HG02884 (cell line): ENCODE measurements around the gene LENEP.

ENCODE experiments used
- ATAC-seq: cut with Tn5 transposase; IDR thresholded peaks from one replicate; pipeline ENCODE4 v1.9.1; 2021; ENCODE audit warnings: mild to moderate bottlenecking, moderate library complexity; ENCODE audit not compliant: unreplicated experiment

The LENEP gene

DNA sequence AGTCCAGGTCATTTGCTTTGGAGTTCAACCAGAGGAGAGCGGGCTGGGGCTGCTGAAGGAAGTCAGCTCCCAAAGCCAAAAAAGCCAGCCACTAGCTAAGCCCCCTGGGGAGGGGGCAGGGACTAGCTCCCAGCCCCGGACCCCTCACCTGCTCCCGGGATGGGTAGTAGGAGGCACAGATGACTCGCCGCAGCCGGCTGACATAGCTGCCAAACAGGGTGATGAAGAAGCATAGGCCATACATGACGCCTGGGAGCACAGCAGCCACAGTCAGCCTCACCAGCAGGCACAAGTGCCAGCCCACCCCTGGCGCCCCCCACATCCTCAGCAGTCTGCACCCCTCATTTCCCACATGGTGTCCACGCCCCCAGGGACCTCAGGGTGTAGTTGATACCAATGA is 32.8 kb downstream of the LENEP start:
- ATAC-seq, result no peak

DNA sequence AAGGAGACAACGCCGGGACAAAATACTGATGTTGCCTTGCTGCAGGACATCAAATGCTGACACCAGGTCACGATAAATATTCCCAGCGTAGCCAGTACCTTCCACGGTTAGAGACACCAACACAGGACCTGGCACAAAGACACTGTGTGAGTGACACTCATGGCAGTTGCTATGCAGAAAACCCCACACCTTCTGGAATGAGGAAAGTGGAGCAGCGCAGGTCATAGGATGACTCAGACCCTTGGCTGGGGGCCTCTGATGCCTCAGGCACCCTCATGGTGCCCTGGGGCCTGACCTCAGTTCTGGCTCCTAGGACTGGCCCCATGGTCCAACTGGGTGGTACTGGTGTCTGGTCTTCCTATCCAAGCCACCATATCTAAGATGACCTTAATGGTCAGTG is 33.2 kb downstream of the LENEP start:
- ATAC-seq, result no peak

DNA sequence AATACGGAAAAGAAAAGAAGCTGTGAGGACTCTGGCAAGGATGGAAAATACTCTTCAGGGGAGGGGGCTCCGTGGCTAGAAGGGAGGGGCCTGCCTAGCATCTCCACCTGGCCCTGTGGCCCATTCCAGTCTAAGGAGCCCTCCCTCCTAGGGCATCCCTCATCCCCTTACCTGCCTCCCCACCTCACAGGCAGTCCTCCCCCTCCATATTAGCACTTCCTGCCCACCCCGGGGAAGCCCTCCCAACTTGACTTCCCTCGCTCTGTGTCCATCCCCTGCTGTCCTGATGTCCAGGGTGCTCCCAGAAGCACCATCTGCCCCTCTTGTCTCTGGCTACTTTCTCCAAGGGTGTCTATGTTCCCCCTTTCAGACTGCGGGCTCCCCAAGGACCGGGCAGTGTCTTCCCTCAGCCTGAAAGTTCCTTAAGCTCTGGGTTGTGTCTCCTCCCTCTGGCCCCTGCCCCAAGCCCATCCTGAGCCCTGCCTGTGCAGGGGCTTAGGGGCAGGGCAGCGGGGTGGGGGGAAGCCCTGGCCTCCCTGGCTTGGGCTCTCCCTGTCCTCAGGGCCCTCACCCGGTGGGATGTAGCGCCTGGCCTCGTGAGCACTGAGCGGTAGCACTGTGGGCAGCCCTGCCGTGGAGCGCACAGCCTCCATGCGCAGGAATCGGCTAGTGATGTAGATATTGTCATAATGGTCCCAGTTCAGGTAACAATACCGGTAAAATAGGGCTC is 36.3 kb downstream of the LENEP start:
- no peak for ATAC-seq

DNA sequence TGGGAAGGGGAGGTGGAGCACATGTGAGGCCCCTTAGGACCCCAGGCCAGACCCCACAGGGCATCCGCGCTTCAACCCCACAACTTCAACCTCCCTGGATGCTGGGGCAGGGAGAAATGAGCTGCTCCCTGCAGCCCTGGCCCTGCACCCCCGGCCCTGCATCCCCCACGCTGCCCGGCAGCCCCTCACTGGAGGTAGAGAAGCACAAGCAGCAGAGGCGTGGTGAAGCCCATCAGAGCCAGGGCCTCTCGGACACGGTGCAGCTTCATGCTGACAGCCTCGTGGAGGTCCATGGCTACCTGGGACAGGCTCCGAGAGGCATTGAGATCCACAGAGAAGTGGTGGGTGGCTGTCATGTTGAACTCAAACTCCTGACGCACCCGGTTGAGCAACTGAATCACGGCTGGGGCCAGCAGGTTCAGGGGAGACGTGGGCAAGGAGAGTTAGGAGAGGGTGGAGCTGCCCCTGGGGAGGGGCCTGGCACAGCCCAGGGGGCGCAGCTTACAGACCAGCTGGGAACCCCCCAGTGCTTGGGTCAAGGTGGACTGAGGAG is 36.9 kb downstream of the LENEP start:
- ATAC-seq, result no peak

DNA sequence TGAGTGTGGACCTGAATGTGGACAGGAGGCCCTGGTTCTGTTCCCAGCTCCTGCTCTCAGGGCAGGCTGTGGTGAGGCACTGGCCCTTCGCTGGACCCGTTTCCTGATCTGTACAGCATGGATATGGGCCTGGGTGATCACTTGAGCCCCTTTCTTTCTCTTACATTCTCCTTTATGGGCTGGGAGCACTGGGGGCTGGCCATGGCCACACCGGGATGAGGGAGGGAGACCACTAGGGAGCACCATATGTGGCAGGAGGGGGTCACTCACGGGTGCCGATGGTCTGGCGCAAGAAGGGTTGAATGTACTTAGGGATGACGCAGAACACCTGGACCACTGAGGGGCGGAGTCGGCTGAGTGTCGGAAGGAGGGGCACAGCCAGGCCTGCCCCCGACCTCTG is 37.5 kb downstream of the LENEP start:
- no peak for ATAC-seq

DNA sequence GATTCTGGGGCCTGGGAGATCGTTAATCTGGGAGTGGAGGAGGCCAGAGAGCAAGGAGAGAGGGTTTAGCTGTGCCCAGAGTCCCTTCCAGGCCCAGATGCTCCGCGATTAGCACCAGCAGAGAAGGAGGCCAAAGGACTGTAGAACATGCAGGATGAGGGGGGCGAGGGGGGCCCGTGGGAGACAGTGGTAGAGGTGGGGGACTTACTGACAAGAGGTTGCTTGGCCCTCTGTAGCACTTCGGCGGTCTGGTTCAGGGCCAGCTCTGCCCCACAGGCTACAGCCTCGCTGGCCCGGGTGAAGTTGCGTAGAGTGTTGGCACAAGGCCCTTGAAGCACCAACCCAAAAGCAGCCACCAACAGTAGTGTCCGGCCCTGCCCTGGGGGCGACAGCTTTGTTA is 39.5 kb downstream of the LENEP start:
- ATAC-seq, result no peak

DNA sequence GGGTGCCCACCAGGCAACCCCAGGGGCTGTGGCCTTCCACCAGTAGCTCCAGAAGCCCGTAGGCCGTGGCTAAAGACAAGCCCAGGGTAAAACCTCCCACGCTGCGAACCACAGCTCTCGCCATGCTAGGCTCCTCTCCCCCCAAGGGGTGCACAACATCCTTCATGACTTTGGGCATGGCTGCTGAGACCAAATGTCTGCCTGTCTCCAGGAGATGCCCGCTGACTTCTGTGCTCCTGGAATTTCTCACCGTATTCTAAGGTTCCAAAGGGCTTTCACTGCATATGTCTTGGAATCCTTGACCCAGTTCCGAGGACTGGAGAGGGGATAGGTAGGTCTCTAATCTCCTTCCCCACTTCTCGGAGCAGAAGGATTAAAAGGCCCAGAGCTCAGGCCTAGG is 40.1 kb downstream of the LENEP start, which contains the start of the genes DCST1 and DCST2:
Gene DCST1 (plus strand): TSS at position 301 of the 400 bp plus-strand sequence. CDS start 213 bp downstream, outside the sequence.
Gene DCST2 (minus strand): TSS at position 258 of the 400 bp plus-strand sequence. CDS start 80 bp downstream, at position 178.
- ATAC-seq, result no peak

DNA sequence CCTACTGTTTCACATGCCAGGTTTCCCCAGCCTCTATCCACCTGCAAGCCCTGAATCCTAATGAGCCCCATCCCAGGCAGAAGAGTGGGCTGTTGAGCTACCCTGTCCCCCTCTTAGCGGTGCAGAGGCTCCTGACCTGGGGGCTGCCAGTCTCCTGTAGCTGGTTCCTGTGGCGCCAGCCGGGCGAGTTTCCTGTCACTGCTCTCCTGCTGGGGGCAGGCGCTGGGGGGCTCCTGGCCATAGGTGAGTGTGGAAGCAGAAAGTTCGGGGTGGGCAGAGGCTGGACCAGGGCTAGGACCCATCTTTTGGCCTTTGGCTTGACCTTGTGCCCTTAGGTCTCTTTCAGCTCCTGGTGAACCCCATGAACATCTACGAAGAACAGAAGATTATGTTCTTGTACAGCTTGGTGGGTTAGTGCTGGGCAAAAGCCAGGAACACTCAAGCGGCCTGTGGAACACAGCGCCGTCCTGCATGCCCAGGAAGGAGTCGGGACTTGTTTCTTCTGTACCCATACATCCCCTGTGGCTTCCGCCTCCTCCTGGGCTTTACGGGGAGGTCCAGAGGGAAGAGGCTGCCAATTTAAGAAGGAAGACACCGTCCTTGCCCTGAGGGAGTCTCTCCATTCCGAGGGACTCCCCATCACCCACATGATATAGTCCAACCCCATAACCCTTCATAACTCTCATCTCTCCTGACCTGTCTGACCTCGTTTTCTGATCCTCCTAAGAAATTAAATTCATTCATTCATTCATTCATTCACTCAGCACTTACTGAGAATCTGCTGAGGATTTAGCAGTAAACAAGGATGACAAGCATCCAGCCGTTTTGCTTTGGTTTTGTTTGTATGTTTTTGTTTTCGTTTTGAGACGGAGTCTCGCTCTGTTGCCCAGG is 41.2 kb downstream of the LENEP start:
- ATAC-seq, result no peak

DNA sequence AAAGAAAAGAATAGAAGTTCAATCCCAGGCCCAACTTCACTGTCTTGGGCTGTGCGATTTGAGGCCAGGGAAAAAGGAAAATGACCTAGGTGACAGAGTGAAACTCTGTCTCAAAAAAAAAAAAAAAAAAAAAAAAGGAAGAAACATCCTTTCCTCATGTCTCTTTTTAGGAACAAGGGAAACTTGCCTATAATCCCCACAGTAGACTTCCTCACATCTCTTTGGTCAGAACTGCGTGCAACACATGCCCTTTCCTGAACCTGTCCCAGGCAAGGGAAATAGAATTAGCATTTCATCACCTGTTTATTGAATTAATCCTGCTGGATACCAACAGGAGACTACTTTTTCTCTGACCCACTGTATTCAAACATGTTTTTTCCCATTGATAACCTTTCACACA is 42.5 kb downstream of the LENEP start:
- ATAC-seq, result no peak

DNA sequence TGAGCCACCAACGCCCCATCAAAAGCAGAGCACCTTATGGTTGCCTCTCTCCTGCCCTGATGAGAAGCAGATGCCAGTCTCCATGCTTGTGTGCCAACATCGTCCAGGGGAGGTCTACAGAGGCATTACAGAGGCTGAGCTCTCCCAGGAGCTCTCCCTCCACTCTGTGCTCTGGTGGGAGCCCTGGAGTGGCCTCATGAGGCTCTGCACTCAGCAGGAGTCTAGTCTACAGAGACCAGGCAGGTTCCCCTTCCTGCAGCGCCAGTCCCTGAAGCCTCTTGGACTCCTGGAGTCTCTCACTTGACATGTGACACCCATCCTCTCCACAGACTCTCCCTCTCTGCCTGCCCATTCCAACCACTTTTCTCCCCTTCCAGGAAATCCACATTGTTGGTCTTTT is 43.7 kb downstream of the LENEP start:
- no peak for ATAC-seq

DNA sequence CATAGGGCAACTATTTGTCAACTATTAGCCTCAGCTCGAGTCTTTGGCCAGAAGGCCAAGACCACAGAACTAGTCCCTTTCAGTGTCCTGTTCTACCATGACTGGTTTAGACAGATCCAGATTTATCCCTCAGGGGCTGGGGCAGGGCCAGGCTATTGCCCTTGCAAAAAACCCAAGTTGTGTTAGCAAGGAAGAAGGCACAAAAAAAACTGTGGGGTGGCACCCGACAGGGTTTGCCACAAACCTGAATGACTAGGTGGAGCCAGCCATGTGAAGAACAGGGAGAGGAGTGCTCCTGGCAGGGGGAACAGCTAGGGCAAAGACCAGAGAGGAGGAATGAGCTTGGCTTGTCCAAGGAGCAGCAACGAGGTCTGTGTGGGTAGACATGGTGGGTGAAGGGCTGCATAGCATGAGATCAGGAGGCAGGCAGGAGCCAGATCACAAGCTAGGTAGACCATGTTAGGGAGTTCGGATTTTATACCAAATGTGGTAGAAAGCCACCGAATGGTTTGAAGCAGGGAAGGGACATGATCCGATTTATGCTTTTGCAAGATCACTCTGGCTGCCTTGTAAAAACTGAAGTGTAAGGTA is 44.6 kb downstream of the LENEP start:
- ATAC-seq, result no peak

DNA sequence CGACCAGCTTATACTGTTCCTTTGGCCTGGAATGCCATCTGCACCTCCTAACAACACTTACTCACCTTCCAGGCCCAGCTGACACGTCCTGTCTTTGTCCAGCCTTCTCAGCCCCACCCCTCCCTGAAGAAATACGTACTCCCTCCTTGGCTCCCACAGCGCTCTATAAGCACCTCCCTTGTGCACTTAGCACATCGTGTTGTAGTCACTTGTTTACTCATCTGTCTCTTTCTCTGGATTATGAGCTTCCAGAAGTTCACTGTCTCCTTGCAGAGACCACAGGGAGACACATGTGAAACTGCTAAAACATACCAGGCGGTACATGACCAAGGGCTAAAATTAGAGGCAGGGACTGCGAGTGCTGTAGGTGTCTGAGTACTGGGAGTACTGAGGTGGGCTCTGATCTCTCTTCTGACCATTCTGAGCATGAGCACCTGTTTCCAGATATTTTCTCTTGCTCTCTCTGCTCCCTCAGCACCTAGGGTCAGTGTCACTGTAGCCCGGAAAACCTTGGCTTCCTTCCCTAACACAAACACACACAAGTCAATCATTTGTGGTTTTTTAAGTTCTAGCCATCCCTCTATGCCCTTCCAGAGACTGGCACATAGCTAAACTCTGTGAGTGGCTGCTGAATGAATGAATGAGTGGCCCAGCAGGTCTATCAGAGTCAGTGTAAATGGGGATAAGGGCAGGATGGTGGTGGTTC is 45.4 kb downstream of the LENEP start:
- ATAC-seq, result no peak

DNA sequence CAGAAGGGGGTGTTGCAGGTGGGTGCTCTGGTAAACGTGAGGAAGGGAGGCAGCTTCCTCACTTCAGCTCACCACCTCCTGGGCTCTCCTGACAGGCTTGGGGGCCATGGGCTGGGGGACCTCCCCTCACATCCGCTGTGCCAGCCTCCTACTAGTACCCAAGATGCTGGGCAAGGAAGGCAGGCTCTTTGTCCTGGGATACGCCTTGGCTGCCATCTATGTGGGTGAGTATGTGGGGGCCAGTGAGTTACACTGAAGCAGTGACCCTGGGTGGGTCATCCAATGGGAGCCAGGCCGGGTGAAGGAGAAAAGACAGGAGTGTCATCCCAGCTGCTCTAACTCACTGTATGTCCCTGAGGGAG is 45.9 kb downstream of the LENEP start:
- ATAC-seq, result no peak

DNA sequence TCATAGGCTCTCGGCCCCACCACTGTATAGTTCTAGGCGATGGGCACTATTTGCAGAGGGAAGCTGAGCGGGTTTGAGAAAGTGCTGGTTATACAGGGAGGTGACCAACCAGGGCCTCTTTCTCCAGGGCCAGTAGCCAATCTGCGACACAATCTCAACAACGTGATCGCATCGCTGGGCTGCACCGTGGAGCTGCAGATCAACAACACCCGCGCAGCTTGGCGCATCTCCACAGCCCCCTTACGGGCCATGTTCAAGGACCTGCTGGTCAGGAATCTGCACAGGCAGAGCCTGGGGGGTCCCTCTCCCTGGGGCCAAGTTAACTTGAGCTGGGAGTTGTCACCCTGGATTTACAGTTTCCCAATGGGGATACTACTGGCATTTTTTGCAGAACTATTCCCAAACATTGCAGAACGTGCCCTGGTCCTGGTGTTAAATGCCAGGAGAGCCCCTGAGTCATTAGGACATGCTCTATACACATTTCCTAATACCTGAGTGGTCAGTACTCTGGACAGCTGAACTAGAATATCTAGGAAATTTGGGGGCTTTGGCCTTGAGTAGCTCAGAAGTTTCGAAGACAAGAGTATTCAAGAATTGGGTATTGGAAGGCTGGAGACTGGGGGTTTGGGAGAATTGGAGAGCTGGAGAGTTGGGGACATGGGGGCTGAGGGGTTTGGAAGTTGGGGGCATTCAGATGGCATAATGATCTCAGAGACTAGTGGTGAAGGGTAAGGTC is 47.1 kb downstream of the LENEP start:
- no peak for ATAC-seq

DNA sequence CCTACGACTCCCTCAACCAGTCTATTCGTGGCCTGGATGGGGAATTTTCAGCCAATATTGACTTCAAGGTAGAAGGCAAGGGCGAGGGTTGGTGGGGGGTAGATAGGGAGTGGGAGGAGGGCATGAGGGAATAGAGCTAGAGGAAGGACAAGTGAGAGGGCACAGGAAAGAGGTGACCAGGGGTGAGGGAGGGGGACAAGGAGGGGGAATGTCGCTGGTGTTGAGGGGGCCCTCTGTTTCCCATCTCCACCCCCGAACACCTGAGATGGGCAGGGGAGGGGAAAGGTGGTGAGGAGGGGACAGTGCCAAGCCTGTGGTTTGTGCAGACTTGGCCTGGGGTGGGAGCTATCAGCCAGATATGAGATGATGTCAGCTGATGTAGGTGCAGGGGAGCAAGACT is 49.4 kb downstream of the LENEP start:
- ATAC-seq, result no peak

DNA sequence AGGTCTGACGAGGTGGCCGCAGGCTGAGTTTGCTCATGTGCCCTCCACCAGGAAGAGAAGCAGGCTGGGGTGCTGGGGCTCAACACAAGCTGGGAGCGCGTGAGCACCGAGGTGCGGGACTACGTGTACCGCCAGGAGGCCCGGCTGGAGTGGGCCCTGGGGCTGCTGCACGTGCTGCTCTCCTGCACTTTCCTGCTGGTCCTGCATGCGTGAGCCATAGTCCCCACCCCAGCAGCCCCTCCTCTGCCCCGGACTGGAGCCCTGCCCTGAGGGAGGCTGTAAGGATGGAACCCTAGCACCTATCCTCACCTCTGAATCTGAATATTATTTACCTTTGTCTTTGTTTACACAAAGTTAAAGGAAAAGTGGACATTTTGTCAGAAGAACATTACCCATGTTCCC is 49.9 kb downstream of the LENEP start:
- ATAC-seq, result no peak

DNA sequence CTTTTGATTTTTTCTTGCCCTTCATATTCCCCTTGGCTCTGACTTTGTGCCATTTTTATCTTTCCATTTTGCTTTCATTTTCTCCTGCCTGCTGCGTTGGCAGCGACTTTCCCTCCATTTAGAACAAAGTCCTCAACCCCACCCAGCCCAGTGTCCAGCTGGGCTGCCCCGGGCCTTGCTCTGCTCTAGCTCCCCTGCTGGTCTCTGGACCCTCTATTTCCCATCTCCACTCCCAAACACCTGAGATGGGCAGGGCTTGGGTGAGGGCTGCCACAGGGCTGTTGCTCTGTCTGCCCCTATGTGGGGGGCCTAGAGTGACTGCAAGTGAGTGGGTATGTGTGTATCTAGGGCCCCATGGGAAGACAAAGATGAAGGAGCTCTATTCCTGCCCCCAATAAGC is 50.4 kb downstream of the LENEP start:
- no peak for ATAC-seq
